ENCODE measurements around the gene SCRT2. TPM values are rescaled to one million over a fixed set of nuclear protein-coding genes. Genes with fewer than 3 reads are reported as not detected.
"Not testable (repeated sequence)": the region's sequence is repeated elsewhere in the genome, so short reads cannot be mapped to it uniquely, and the experiment has no call there.

Gene SCRT2
- not detected for polyA plus RNA-seq (ENCODE audit: insufficient read length)
- long read RNA-seq, donor 1: 0 reads
- long read RNA-seq, donor 2: 0 reads
- long read RNA-seq, donor 3: 0 reads
- long read RNA-seq, donor 4: 0 reads
- long read RNA-seq, donor 5: 0 reads
- long read RNA-seq, donor 6: 0 reads
- long read RNA-seq, donor 7: 0 reads
- long read RNA-seq, donor 8: 0 reads

DNA sequence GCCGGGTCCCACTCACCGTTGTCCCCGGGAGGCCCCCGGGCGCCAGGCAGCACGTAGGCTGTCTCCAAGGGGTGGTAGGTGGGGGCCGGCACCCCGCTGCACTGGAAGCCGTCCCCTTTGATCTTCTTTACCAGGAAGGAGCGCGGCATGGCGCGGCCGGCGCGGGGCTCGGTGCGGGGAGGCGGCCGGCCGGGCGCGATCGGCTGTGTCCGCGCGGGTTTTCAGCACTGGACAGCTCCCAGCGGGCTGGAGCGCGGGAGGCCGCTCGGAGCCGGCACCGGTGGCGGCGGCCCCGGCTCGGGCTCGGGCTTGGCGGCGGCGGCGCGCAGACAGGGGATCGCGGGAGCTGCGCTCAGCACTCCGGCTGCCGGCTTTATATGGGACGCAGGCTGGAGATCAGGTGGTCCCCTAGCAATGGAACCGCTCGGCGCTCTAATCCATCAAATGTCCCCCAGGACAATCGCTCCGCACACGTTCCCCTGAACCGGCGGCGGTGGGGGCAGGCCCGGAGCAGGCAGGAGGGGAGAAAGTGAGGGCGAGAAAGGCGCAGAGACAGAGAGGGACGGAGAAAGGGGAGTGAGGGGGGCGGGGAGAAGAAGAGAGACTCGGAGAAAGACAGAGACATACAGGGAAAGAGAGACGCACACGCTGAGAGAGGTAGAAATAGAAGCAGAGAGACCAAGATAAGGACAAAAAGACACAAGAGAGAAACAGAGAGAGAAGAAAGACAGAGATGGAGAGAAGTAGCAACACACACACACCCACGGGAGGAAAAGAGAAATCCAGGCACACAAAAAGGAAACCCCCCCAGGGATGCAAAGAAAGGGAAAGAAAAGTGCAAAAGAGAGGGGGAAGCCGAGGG, at the start of gene SCRT2:
Gene SCRT2, minus strand, starts transcription at position 350 of the 862 bp plus-strand sequence. Its CDS starts 201 bp downstream, at position 149.
- DNase-seq: peak; percentile 83

DNA sequence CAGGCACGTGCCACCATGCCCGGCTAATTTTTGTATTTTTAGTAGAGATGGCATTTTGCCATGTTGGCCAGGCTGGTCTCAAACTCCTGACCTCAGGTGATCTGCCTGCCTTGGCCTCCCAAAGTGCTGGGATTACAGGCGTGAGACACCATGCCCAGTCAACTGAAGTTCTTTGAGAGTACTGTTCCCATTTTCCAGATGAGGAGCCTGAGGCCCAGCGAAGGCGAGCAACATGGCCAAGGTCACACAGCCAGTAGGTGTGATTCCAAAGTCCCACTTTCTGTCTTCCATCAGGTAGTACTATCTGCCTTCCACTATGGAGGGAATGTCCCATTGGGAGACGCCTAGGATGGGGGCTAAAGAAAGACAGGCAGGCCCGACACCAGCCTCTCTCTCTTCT, 49.2 kb upstream of the SCRT2 start:
- not testable (repeated sequence) for DNase-seq

DNA sequence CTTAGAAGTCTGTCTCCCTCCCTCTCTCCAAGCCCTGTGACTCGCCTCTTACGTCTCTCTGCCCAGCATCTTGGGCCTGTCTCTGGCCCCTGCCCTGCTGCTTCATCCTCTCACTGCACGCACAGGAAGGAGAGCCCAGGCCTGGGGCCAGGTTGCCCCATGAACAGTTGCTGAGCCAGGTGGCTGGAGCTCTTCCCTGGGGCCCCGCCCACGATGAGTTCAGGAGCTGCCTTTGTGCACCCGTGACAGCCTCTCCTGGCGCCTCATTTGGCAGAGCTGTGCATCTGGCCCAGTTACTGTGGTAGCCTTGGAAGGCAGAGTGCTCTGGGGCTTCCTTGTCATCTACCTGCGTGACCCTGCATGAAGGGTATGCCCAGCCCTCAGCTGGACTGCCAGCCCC, 48.2 kb upstream of the SCRT2 start:
- DNase-seq: no peak

DNA sequence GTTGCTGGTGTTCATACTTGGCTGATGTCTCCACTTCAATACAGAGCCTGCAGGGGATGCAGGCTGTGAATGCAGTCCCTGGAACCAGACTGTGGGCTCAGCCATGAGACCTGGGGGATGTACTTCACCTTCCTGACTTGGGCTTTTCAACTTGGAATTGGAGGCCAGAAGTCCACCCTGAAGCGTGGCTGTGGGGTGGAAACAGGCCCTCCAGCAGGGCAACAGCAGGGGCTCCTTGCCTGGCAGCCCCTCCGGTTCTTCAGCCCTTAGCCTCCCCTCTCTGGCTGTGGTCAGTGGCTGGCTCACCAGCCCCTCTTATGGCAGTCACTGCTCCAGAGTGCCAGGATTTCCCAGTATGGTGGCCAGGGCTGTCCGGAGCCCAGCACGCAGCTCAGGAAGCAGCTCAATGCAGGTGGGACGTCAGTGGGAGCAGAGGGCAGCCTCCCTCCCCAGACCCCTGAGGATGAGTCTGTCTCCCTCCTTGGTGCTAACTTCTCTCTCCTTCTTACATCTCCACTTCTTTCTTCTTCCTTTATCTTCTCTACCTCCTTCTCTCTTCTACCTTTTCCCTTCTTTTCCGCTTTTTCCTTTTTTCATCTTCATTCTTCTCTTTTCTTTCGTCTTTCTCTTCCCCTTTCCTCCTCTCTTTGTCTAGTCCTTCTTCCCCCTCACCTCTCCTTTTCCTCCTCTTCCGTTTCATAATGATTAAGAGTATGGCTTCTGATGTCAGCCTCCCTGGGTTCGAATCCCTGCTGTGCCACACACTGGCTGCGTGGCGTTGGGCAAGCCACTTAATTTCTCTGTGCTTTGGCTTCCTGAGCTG, 47.4 kb upstream of the SCRT2 start:
- DNase-seq: no peak

DNA sequence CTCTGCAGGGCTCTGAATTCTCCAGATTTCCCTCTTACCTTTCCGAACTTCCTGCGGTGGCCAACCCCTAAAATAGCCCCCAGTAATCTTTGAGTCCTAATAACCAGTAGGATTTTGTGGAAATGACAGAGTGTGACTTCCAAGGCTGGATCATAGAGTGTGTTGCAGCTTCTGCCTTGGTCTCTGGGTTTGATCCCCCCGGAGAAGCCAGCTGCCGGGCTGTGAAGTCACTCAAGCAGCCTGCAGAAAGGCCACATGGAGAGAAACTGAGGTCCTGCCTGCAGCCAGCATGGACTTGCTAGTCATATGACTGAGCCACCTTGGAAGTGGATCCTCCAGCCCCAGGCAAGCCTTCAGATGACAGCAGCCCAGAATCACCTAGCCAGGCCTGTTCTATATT, 46.3 kb upstream of the SCRT2 start:
- DNase-seq: no peak

DNA sequence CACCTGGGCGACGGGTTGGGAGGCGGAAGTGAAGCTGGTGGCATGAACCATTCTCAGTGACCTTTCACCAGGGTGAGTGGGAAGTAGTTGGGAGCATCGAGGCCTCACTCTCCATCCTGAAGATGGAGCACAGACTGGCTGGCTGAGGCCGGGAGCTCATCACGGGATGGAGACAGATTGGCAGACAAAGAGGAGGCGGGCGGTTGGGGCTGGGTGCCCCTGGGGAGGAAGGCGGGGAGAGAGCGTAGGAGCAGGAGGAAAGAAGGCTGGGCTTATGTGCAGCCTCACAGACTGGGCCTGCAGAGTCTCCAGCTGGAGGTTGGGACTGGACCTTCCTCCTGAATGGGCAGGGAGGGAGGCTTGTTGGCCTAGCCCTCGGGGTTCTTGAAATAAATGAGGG, 44.2 kb upstream of the SCRT2 start:
- DNase-seq: no peak

DNA sequence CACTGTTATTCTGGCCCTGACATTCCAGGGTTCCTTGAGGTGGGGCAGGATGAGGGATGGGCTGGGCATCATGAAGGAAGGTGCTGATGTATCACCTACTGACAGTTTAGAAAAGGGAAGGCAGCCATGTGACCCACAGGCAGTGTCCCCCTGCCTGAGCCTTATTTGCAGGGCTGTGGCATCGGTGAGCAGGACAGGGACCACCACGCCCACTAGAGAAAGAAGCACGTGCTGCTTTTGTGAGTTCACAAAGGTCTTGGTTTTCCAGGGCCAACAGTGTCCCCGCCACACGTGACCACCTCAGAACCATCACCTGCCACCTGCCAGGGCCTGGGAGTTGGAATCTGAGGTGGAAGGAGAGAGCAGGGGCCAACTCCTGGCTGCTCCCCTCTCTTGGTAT, 43.5 kb upstream of the SCRT2 start:
- no peak for DNase-seq

DNA sequence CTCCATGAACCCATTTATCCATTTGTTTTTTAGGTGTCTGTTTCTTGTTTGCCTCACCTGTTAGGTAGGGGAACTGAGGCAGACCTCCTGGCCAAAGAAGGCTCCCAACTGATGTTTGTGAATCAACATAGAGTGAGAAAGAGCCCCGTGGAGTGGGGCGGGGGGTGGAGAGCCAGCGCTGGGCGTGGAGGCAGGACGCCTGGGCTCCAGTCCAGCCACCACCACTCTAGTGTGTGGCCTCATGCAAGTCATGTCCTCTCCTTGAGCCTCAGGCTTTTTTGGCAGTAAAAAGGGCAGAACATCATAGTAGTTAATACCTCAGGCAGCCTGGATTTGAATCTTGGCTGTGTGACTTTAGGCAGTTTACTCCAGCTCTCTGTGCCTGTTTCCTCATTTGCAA, 42.2 kb upstream of the SCRT2 start:
- DNase-seq: no peak

DNA sequence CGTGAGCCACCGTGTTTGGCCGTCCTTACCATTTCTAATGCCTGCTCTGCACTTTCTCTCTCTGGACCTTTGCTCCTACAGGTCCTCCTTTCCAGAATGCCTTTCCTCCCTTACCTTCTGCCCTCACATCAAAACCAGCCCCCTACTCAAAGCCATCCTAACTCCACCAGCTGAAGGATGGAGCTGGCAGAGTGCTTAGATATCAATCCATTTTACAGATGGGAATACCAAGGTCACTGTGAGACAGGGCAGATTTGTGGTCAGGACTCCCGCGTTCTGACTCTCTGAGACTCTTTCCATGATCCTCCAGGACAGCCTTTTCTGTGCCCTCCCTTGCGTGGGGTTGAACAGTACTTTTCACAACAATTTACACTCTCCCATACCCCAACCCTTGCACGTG, 41.7 kb upstream of the SCRT2 start:
- no peak for DNase-seq

DNA sequence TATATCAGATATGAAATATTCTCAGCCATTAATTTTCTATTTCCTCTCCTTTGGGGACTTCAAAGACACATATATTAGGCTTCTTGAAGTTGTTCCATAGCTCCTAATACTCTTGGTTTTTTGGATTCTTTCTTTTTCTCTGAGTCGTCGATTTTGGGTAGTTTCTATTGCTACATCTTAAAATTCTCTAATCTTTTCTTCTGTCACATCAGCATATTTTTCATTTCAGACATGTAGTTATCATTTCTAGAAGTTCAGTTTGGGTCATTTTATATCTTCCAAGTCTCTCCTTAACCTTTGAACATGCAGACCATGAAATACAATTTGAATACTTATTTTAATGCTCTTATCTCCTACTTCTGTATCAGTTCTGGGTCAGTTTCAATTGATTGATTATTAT, 38.9 kb upstream of the SCRT2 start:
- DNase-seq: no peak

DNA sequence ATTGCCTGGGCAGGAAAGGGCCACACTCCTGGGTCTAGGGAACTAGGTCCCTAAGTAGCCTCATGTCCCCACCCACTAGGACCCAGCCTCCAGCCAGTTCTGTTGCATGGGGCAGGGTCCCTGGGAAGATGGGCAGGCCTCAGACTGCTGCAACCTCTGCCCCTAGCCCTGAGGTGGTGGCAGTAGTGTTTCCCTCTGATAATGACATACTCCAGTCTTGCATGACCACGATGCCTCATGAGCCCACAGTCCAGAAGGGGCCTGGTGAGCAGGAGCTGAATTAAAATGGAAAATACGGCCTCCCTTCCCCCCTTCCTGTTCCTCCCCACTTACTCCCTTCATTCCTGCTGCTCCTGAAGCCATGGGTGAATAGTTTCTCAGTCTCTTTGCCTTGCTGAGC, 36.0 kb upstream of the SCRT2 start:
- DNase-seq: no peak

DNA sequence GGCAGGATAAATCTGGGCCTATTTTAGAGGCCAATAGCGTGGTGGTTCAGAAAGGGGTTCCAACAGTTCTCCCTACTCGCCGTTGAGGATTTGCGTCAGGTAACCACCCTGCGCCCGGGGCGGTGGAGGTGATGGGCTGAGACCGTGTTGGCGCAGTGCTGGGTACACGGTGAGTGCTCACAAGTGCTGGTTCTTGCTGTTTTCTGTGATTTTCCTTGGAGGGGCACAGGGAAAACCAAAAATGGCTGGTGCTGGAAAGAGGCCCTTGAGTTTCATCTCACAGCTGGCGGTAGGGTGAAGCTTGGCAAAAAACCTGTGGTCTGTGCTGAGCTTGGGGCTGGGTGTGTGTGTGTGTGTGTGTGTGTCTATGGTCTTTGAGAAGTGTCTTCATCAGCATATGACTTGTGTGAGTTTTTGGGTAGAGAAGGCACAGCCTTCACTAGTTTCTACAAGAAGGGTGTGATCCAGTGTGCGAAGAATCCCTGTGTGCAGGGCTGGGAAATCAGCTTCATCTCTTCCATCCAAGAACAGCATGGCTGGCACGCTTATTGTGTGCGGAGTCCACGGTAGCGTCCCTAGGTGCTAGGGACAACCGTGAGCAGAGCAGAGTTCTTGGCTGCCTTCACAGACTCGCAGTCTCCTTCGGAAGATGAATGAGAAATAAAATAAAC, 35.3 kb upstream of the SCRT2 start:
- no peak for DNase-seq

DNA sequence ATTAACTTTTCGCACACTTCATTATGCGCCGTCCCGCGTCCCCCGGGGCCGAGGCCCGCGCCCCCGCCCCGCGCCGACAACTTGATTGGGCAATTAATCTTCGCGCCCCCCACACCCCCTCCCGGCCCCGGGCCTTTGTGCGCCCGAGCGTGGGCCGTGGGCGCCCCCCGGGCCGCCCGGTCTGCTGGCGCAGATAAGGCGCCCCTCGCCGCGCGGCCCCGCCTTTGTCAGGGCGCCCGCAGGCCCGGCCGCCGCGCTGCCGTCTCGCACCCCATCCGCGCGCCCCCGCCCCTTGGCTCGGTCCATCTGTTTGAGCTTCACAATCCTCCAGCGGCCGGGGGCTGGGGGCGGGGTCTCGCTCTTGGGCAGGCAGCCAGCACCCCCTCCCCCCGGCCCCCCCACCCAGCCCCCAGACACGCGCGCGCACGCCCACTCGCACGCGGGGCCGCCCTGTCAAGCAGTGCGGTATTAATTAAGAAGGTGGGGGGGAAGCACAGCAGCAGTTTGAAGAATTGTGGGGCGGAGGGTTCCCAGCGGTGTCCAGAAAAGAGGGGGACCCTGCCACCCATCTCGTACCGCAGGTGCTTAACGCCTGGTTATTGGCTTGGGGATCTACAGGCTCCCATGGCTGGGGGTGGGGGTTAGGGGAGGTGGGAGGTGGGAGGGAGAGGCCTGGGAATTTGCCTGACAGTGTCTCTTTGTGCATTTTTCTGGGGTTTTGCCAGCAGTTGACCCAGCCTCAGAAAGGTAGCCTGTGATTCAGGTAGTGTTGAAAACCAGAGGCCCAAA, 34.6 kb upstream of the SCRT2 start:
- peak; percentile 39 for DNase-seq

DNA sequence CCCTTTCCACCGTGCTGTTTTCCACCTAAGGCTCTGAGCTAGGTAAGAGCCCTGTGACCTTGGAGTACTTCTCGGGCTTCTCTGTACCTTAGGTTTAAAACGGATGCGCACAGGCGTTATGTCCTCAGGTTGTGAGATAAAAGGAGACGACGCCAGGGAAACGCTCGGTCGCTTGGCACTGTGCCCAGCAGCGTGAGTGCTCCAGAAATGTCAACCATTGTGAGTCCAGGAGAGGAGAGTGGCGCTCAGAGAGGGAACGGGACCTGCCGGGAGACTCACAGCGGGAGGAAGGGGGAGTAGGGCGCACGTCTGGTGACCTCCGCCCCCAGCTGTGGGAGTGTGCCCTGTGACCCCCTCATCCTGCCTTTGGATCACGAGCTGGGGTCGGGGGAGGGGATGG, 33.8 kb upstream of the SCRT2 start:
- no peak for DNase-seq

DNA sequence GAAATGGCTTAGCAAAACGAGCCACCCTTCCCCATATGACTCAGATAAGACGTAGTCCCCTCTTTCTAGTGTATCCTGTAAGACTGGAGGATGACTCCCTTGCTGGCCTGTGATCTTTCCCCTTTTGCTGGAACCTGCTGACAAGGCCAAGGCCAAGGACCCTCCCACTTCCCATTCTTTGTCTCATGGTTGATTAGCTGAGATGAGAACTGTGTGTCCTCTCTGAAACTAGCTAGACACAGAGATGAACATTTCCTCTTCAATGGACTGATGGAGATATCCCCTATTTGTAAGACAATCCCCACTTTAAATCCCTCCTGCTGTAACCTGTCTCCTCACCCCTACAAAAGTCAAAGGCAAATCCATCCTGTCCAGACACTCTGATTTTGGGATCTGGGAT, 33.4 kb upstream of the SCRT2 start:
- DNase-seq: no peak

DNA sequence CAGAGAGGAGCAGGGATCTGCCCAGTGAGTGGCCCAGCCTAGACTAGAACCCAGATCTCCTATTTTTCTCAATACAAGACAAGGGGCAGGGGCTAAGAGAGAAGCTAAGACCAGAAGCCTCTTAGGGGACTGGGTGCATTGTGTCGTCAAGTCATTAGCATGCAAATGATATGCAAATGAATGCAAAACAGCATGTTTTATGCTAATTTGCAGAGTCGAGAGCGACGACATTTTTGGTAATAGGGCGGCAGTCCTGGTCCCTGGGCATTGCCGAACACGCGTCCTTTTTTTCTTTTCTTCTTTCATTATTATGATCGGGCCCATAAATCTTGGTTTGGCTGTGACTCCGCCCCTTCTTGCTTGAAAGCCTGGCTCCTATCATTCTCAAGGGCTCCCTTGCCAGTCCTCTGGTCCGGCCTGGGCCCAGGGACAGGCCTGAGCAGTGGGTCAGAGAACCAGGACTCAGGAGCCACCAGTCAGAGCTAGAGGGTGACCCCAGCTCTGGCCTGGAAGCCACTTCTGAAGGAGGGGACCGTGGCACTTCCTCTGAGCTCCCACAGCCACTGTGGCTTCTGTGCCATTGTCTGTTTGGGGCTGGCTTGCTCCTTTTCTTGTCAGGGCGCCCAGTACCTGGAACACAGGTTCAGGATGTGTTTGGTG, 32.0 kb upstream of the SCRT2 start:
- DNase-seq: no peak

DNA sequence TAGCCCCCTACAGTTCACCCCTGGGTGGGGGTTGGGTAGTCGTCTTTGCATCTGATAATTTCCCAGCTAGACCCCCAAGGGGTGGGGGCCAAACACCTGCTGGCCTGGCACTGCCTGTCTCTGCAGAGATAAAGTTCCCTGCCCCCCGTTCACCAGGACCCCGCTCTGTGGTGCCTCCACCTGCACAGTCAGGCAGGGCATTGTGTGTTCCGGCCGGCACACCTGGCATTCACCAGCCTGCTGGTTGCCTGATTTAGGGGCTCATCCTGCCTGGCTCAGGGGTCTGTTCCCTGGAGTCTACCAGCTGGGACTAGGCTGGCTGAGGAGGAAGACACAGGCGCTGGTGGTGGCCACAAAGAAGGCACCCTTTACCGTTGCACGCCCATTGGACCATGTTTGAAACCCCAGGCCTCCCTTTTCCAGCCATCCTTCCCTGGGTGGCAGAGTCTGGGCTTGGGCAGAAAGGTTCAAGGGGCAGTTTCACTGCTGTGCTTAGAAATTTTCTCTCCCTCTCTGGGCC, 30.8 kb upstream of the SCRT2 start:
- no peak for DNase-seq

DNA sequence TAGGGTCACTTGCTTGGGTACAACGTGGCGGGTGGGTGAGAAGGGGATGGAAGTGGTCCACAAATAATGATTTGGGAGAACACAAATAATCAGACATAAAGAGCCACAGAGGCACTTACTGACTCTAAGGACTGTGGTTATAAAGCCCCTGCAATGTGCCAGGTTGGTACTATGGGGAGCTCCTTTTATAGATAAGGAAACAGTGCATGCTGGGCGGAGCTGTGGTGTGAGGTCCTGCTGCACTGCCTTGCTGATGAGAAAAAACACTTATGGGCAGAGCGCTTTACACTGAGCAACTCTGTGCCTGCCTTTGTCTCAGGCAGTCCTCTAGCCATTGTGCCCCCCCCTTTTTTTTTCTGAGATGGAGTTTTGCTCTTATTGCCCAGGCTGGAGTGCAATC, 29.1 kb upstream of the SCRT2 start:
- no peak for DNase-seq

DNA sequence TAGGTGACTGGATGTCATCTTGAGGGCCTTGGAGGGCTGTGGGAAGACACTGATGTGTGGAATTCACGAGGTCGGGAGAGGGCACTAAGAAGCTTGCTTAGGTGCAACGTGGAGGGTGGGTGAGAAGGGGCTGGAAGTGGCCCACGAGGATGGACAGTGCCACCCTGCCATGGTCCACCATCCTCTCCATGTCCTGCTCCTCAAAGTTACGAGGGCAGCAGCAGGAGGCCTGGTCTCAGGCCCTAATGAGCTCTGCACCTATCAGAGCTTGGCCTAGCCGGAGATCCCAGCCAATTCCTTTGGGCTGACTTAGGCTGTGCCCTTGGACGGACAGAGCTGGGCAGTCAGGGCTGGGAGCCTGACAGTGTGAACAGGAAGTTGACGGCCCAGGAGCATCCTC, 27.8 kb upstream of the SCRT2 start:
- DNase-seq: no peak

DNA sequence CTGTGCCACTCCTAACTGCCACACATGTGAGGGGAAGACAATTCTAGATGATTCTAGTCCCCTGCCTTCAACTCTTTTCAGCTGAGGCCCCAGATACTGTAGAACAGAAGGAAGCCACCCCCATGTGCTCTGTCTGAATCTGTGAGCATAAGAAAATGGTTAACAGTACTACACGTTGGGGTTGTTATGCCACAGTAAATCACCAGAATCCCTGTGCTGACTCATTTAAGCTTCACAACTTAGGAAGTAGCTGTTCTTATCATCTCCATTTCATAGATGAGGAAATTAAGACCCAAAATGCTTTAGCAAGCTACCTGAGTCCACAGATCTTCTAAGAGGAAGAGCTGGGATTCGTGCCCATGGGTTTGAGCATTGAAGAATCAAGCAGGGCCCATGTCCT, 27.4 kb upstream of the SCRT2 start:
- DNase-seq: no peak

Measured in left kidney (tissue), 8 donors.